ENCODE data around the gene SLC8A3. TPM values are rescaled to one million over a fixed set of nuclear protein-coding genes. Genes with fewer than 3 reads are reported as not detected.

SLC8A3 gene
- total RNA-seq, 1 donor from 2014 or later = 0.24 TPM

DNA sequence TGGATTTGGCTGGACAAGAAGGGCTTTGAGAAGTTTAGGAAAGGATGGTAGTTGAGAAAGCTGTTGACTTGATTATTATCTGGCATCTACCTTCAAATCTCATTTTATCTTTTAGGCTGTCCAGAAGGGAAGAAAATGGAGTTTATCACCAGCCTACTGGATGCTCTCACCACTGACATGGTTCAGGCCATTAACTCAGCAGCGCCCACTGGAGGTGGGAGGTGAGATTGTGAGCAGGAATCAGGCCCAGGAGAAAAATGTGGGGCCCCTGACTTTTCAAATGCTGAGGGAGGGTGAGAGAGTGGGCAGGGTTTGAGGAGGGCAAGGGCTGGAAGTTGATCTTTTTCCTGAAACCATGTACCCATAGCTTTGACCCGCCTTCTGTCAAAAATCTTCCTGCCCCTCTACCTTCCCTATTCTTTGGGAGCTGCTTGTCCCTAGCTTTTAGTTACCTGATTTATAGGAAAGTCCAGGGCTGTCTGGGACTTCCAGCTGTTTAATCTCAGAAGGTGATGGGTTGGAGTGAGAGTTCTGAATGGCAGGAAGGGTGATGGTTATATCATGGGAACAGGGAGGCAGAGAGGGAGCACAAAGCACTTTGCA is 175.4 kb downstream of the SLC8A3 start:
- peaks cover 32% of the 10 kb centered on the region for H3K36me3 ChIP-seq
- H3K4me3 ChIP-seq = no peak overlapping the region
- H3K27me3 ChIP-seq = no peaks in the 10 kb centered on the region
- no peaks in the 10 kb centered on the region for H3F3A ChIP-seq (ENCODE audit: low read depth)
- Mint-ChIP-seq H3K36me3 (peaks cover 24% of the 10 kb centered on the region), H3K9me3 (no peaks in the 10 kb centered on the region), H3K4me3 (no peak overlapping the region), H3K4me1 (peaks cover 52% of the 10 kb centered on the region), H3K27ac (no peak overlapping the region), H3K27me3 (ENCODE audit: insufficient read depth, low read depth) (peaks cover 4% of the 10 kb centered on the region)
- no peak overlapping the region for H3K4me2 ChIP-seq
- peaks cover 15% of the 10 kb centered on the region for H3K4me1 ChIP-seq
- no peaks in the 10 kb centered on the region for H3K79me2 ChIP-seq (ENCODE audit: low read depth)
- peak; percentile 68 for DNase-seq (ENCODE audit: low spot score)
- TF ChIP-seq, protein P1, sequence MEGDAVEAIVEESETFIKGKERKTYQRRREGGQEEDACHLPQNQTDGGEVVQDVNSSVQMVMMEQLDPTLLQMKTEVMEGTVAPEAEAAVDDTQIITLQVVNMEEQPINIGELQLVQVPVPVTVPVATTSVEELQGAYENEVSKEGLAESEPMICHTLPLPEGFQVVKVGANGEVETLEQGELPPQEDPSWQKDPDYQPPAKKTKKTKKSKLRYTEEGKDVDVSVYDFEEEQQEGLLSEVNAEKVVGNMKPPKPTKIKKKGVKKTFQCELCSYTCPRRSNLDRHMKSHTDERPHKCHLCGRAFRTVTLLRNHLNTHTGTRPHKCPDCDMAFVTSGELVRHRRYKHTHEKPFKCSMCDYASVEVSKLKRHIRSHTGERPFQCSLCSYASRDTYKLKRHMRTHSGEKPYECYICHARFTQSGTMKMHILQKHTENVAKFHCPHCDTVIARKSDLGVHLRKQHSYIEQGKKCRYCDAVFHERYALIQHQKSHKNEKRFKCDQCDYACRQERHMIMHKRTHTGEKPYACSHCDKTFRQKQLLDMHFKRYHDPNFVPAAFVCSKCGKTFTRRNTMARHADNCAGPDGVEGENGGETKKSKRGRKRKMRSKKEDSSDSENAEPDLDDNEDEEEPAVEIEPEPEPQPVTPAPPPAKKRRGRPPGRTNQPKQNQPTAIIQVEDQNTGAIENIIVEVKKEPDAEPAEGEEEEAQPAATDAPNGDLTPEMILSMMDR (IDR thresholded peaks at IDR 0.05) = peak; percentile 91
- TF ChIP-seq EZH2phosphoT487 (IDR thresholded peaks at IDR 0.05) (no peak), EZH2 (IDR thresholded peaks at IDR 0.05) (no peak)
- no peaks in the 10 kb centered on the region for H3K9me3 ChIP-seq (ENCODE audit: low read depth)
- H3K27ac ChIP-seq = no peak overlapping the region
- no peak overlapping the region for H2AFZ ChIP-seq (replicated peaks)
- no peak overlapping the region for H3K9ac ChIP-seq
- peaks cover 10% of the 10 kb centered on the region for H4K20me1 ChIP-seq (ENCODE audit: low read depth)

DNA sequence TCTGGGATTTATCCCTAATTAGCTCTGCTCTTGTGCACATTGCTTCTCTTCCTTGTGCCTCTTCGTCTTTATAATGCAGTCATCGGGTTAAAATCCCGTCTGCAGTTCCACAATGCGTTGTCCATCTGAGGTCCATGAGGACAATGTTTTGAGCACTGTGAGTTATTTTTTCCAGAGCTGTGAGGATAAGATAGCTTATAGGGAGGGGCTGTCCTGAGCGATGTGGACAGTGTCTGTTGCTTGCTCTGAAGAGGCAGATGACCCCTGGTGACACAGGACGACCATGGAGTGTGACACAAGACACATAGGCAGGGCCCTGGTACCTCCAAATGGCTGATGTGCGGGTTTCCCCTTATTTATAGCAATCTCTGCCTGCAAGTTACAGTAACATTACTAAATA is 177.0 kb downstream of the SLC8A3 start:
- H3K9me3 Mint-ChIP-seq = no peaks in the 10 kb centered on the region
- H3K27me3 ChIP-seq = no peaks in the 10 kb centered on the region

DNA sequence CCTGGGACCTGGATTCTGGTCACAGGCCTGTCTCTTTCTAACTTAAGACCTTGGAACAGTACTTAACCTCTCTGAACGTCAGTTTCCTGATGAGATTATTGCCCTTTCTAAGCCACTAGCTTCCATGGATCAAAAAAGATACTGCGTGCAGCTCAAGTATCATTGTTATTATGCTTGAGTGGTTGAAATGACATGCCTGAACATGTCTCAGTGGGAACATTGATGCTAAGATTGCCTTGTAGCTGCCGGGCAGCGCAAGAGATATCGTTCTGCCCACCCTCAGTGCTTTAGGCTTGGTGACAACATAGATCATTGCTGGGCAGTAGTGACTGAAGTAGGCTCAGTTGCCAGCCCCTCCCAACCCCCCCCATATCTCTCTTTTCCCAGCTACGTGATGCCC is 177.7 kb downstream of the SLC8A3 start:
- Mint-ChIP-seq H3K4me1 (peaks cover 61% of the 10 kb centered on the region), H3K27me3 (ENCODE audit: insufficient read depth, low read depth) (peaks cover 2% of the 10 kb centered on the region), H3K27ac (no peak overlapping the region), H3K36me3 (peaks cover 18% of the 10 kb centered on the region), H3K9me3 (no peaks in the 10 kb centered on the region), H3K4me3 (no peak overlapping the region)
- Histone ChIP-seq H3K4me2 (no peak overlapping the region), H3K4me3 (no peak overlapping the region), H3K9me3 (ENCODE audit: low read depth) (no peaks in the 10 kb centered on the region), H3K9ac (no peak overlapping the region), H4K20me1 (ENCODE audit: low read depth) (peaks cover 29% of the 10 kb centered on the region), H3K27me3 (no peaks in the 10 kb centered on the region), H3K36me3 (peaks cover 23% of the 10 kb centered on the region), H3K4me1 (peaks cover 19% of the 10 kb centered on the region), H3F3A (ENCODE audit: low read depth) (no peaks in the 10 kb centered on the region), H2AFZ (replicated peaks) (no peak overlapping the region), H3K27ac (no peak overlapping the region), H3K79me2 (ENCODE audit: low read depth) (no peaks in the 10 kb centered on the region)
- no peak for DNase-seq (ENCODE audit: low spot score)
- TF ChIP-seq, protein P1 (IDR thresholded peaks at IDR 0.05) = no peak
- TF ChIP-seq EZH2phosphoT487 (IDR thresholded peaks at IDR 0.05) (no peak), EZH2 (IDR thresholded peaks at IDR 0.05) (no peak)

More for the DNA sequence above, 177.0 kb downstream of the SLC8A3 start:
- Histone ChIP-seq H3K9me3 (ENCODE audit: low read depth) (no peaks in the 10 kb centered on the region), H3K79me2 (ENCODE audit: low read depth) (no peaks in the 10 kb centered on the region), H2AFZ (replicated peaks) (no peak overlapping the region), H3K4me1 (peaks cover 19% of the 10 kb centered on the region), H4K20me1 (ENCODE audit: low read depth) (peaks cover 23% of the 10 kb centered on the region), H3F3A (ENCODE audit: low read depth) (no peaks in the 10 kb centered on the region), H3K4me3 (no peak overlapping the region), H3K4me2 (no peak overlapping the region), H3K36me3 (peaks cover 28% of the 10 kb centered on the region), H3K27ac (no peak overlapping the region), H3K9ac (no peak overlapping the region)
- H3K4me1 Mint-ChIP-seq = peaks cover 55% of the 10 kb centered on the region
- peak overlapping the region; percentile 28 for H3K27ac Mint-ChIP-seq
- peaks cover under 1% of the 10 kb centered on the region for H3K27me3 Mint-ChIP-seq (ENCODE audit: insufficient read depth, low read depth)
- TF ChIP-seq EZH2 (IDR thresholded peaks at IDR 0.05) = no peak
- TF ChIP-seq, protein P1 (IDR thresholded peaks at IDR 0.05) = no peak
- TF ChIP-seq EZH2phosphoT487 (IDR thresholded peaks at IDR 0.05) = no peak
- H3K4me3 Mint-ChIP-seq = peak overlapping the region; percentile 8
- peaks cover 18% of the 10 kb centered on the region for H3K36me3 Mint-ChIP-seq
- DNase-seq (ENCODE audit: low spot score) = no peak

All from neural progenitor cell (in vitro differentiated cells).